Tibial artery (tissue), 4 donors: Measurements from ENCODE around the gene HSDL2.

ENCODE experiments used
- DNase-seq, 2 donors: peaks; one replicate each; pipeline ENCODE4 v3.0.0-alpha.2; 2019
- H3K27ac ChIP-seq, 2 donors: fragments of 200-600 bp; sonication (generic) in 1 of 2; 1 replicate in 1 of 2; 2 replicates in 1 of 2; pipeline ENCODE4 v1.5.1; 2018 to 2019; ENCODE audit warnings: mild to moderate bottlenecking in 1 of 2
- H3K27me3 ChIP-seq, 2 donors: fragments of 200-600 bp; sonication (generic) in 1 of 2; one replicate each; pipeline versions ENCODE4 v1.5.1 to v1.6.0; 2016 to 2019
- H3K36me3 ChIP-seq, 3 donors: fragments of 200-600 bp; sonication (generic) in 2 of 3; one replicate each; pipeline ENCODE4 v1.5.1; 2016 to 2019; ENCODE audit warnings: mild to moderate bottlenecking in 2 of 3
- H3K4me1 ChIP-seq, 4 donors: fragments of 200-600 bp; sonication (generic) in 2 of 4; 1 replicate in 3 of 4; 2 replicates in 1 of 4; pipeline ENCODE4 v1.5.1; 2016 to 2019
- H3K4me3 ChIP-seq, 2 donors: fragments of 200-600 bp; sonication (generic) in 1 of 2; 1 replicate in 1 of 2; 2 replicates in 1 of 2; pipeline ENCODE4 v1.5.1; 2018 to 2019; ENCODE audit warnings: mild to moderate bottlenecking in 2 of 2
- H3K9me3 ChIP-seq, 3 donors: fragments of 200-600 bp; sonication (generic) in 1 of 3; one replicate each; pipeline ENCODE4 v1.5.1; 2016 to 2019
- intact Hi-C: fragments of 100-400 bp; cut with DNase I; formaldehyde crosslinking; loops from one replicate; pipeline ENCODE4 v1.15.0; 2023; ENCODE audit warnings: low total_unique reads
- TF ChIP-seq, protein P1 (sequence below), 2 experiments: fragments of 200-600 bp in 1 of 2; fragments of 450-650 bp in 1 of 2; IDR thresholded peaks; one replicate each; pipeline ENCODE4 v1.5.1; 2017 to 2019; ENCODE audit warnings: antibody characterized with exemption in 2 of 2, mild to moderate bottlenecking in 1 of 2, moderate library complexity in 1 of 2

HSDL2 gene

DNA sequence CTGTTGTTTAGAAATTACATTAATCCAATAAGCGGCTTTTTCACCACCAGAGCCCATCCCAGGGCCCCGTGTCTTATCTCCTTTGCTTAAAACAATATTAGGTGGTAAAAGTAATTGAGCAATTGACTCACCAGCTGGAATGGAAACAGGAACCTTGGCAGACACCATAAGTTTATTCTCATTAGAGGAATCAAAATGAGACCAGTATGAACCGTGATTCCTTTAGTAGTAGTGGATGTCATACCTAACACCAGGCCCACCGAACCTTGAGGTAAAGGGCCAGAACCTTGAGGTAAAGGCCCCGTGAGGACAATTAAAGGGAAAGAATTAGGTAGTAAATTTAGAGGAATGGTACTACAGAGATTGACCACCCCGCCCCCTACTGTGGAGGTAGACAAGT, 16.5 kb downstream of the HSDL2 start:
- peaks cover 0 to 11% (median 0%) of the 10 kb centered on the region in 3 donors for H3K36me3 ChIP-seq
- H3K4me1 ChIP-seq = no peaks in the 10 kb centered on the region
- TF ChIP-seq, protein P1, sequence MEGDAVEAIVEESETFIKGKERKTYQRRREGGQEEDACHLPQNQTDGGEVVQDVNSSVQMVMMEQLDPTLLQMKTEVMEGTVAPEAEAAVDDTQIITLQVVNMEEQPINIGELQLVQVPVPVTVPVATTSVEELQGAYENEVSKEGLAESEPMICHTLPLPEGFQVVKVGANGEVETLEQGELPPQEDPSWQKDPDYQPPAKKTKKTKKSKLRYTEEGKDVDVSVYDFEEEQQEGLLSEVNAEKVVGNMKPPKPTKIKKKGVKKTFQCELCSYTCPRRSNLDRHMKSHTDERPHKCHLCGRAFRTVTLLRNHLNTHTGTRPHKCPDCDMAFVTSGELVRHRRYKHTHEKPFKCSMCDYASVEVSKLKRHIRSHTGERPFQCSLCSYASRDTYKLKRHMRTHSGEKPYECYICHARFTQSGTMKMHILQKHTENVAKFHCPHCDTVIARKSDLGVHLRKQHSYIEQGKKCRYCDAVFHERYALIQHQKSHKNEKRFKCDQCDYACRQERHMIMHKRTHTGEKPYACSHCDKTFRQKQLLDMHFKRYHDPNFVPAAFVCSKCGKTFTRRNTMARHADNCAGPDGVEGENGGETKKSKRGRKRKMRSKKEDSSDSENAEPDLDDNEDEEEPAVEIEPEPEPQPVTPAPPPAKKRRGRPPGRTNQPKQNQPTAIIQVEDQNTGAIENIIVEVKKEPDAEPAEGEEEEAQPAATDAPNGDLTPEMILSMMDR (IDR thresholded peaks at IDR 0.05) = no peak
- DNase-seq = no peak
- H3K27me3 ChIP-seq = no peaks in the 10 kb centered on the region
- H3K27ac ChIP-seq = no peak overlapping the region
- H3K4me3 ChIP-seq = no peak overlapping the region
- no peaks in the 10 kb centered on the region for H3K9me3 ChIP-seq
- intact Hi-C loops = no loop called here

DNA sequence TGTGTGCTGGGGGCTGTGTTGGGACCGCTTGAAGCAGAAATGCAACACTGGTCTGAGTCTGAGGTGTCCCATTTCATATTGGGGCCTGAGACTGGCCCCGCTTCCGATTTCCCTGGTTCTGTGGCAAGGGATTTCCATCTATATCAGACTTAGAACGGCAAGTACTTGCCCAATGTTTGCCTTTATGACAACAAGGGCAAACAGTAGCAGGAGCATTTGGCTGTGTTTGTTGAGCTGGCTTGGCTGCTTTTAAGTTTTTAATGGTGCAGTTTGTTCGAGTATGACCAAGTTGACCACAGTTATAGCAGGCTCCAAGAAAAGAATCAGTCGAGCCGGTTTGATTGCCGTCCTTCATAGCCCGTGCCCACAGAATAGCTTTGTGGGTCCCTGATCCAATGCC, 17.0 kb downstream of the HSDL2 start:
- H3K27me3 ChIP-seq = no peaks in the 10 kb centered on the region
- no peaks in the 10 kb centered on the region for H3K4me1 ChIP-seq
- intact Hi-C loops = no loop called here
- no peak for DNase-seq
- H3K36me3 ChIP-seq = peaks cover 0 to 11% (median 0%) of the 10 kb centered on the region in 3 donors
- TF ChIP-seq, protein P1 (IDR thresholded peaks at IDR 0.05) = no peak
- no peak overlapping the region for H3K27ac ChIP-seq
- no peaks in the 10 kb centered on the region for H3K9me3 ChIP-seq
- no peak overlapping the region for H3K4me3 ChIP-seq

DNA sequence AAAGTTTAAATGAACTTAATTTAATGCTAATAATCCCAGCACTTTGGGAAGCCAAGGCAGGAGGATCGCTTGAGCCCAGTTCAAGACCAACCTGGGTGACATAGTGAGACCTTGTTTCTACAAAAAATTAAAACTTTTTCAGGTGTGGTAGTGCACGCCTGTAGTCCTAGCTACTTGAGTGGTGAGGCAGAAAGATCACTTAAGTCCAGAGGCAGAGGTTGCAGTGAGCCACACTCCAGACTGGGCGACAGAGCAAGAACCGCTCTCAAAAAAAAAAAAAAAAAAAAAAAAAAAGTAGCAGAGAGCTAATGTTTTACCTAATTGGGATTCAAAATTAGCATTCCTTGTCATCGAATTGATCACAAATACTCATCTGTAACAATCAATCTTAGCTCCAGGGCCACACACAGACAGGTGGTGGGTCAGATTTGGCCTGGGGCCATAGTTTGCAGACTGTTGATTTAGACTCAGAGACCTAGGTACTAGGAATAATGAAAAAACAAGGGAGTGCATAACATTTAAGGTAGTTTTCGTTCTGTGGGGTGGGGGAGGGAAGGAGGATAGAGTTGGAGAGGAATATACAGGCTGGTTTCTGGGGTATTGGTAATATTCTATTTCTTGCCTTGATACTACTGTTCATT, 21.4 kb downstream of the HSDL2 start:
- intact Hi-C loops = no loop called here
- H3K27ac ChIP-seq = no peak overlapping the region
- H3K9me3 ChIP-seq = no peaks in the 10 kb centered on the region
- TF ChIP-seq, protein P1 (IDR thresholded peaks at IDR 0.05) = no peak
- H3K4me1 ChIP-seq = peaks cover 0 to 7% (median 0%) of the 10 kb centered on the region in 4 donors
- H3K36me3 ChIP-seq = peaks cover 5 to 15% (median 12%) of the 10 kb centered on the region in 3 donors
- no peak for DNase-seq
- no peak overlapping the region for H3K4me3 ChIP-seq
- H3K27me3 ChIP-seq = no peaks in the 10 kb centered on the region

DNA sequence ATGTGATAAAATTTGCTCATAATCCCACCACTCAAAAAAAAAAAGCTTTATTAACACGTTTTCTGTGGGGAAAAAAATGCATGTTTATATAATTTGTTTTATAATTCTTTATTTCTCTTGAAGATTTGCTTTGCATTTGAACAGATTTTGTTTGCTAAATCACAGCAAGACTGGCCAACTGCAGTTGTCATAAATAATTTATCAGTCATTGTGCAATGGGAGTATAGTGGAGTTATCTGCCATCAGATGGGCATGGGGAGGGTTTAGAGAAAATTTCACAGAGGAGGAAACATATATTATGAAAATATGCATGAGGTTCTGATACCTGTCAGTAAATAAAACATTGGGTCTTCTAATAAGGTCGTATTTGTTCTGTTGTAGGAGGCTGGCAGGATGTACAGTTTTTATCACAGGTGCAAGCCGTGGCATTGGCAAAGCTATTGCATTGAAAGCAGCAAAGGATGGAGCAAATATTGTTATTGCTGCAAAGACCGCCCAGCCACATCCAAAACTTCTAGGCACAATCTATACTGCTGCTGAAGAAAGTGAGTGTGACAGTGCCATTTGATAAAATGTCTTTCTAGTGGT, 23.8 kb downstream of the HSDL2 start:
- Histone ChIP-seq H3K36me3 (peaks cover 10 to 35% (median 32%) of the 10 kb centered on the region in 3 donors), H3K27ac (no peak overlapping the region), H3K4me3 (no peak overlapping the region), H3K9me3 (no peaks in the 10 kb centered on the region), H3K27me3 (no peaks in the 10 kb centered on the region), H3K4me1 (peaks cover 0 to 7% (median 0%) of the 10 kb centered on the region in 4 donors)
- intact Hi-C loops = no loop called here
- no peak for DNase-seq
- TF ChIP-seq, protein P1 (IDR thresholded peaks at IDR 0.05) = no peak

- intact Hi-C loops = no loop called here
- Histone ChIP-seq H3K4me1 (peaks cover 0 to 7% (median 0%) of the 10 kb centered on the region in 4 donors), H3K4me3 (no peak overlapping the region), H3K27ac (no peak overlapping the region), H3K9me3 (no peaks in the 10 kb centered on the region), H3K27me3 (no peaks in the 10 kb centered on the region), H3K36me3 (peaks cover 18 to 43% (median 39%) of the 10 kb centered on the region in 3 donors)
- TF ChIP-seq, protein P1 (IDR thresholded peaks at IDR 0.05) = no peak
- no peak for DNase-seq
Measured at GRCh38 chr9:112404508-112404932, 24.6 kb downstream of the HSDL2 start.
